Stimulated activated naive B cell treated with anti-CD40 and anti-IgM and Interleukin-4, amounts not matched to agents 10 μg/mL and 1 μg/mL and 100 μg/mL, for 72 hours (primary cell): ENCODE results near the gene MAST4.
A peak's percentile ranks its signal among the peaks of the same experiment; 100 is the strongest.

Experiments used
- ATAC-seq, 2 donors: fragments of 150-1000 bp; cut with Tn5 transposase; replicated peaks; 2 replicates each; pipeline ENCODE4 v1.10.0; 2021; ENCODE audit warnings: moderate library complexity in 1 of 2
- DNase-seq: peaks from one replicate; pipeline ENCODE4 v3.0.0; 2021
- H3K27ac Mint-ChIP-seq: one replicate; pipeline ENCODE4 v1.8.0; 2022; ENCODE audit warnings: mild to moderate bottlenecking, mixed read lengths
- H3K27me3 Mint-ChIP-seq, 2 donors: one replicate each; pipeline ENCODE4 v1.8.0; 2022; ENCODE audit warnings: mixed read lengths in 2 of 2
- H3K36me3 Mint-ChIP-seq, 2 donors: one replicate each; pipeline ENCODE4 v1.8.0; 2022; ENCODE audit warnings: mixed read lengths in 2 of 2, mild to moderate bottlenecking in 1 of 2
- H3K4me1 Mint-ChIP-seq, 2 donors: one replicate each; pipeline ENCODE4 v1.8.0; 2022; ENCODE audit warnings: mixed read lengths in 2 of 2, mild to moderate bottlenecking in 1 of 2
- H3K4me3 Mint-ChIP-seq, 2 donors: one replicate each; pipeline ENCODE4 v1.8.0; 2022; ENCODE audit warnings: mild to moderate bottlenecking in 2 of 2, mixed read lengths in 2 of 2, moderate library complexity in 1 of 2
- H3K9me3 Mint-ChIP-seq, 2 donors: one replicate each; pipeline ENCODE4 v1.8.0; 2022; ENCODE audit warnings: mixed read lengths in 2 of 2, mild to moderate bottlenecking in 1 of 2

Gene MAST4

GRCh38 chr5:67021962-67022361, 425.8 kb downstream of the MAST4 start:
- Mint-ChIP-seq H3K4me3 (no peak overlapping the region), H3K9me3 (no peaks in the 10 kb centered on the region), H3K36me3 (peaks cover 0 to 2% of the 10 kb centered on the region in 2 donors), H3K4me1 (no peaks in the 10 kb centered on the region), H3K27ac (no peak overlapping the region), H3K27me3 (no peaks in the 10 kb centered on the region)
- DNase-seq, result no peak
- ATAC-seq, result no peak

GRCh38 chr5:67025457-67025856, 429.3 kb downstream of the MAST4 start:
- Mint-ChIP-seq H3K4me3 (no peak overlapping the region), H3K36me3 (peaks cover 0 to 2% of the 10 kb centered on the region in 2 donors), H3K27ac (no peak overlapping the region), H3K9me3 (no peaks in the 10 kb centered on the region), H3K4me1 (peaks cover 4 to 7% of the 10 kb centered on the region in 2 donors), H3K27me3 (no peaks in the 10 kb centered on the region)
- ATAC-seq (no peak), DNase-seq (no peak)

GRCh38 chr5:67026278-67026677, 430.1 kb downstream of the MAST4 start:
- H3K36me3 Mint-ChIP-seq, result peaks cover 0 to 2% of the 10 kb centered on the region in 2 donors

GRCh38 chr5:67027171-67027570, 431.0 kb downstream of the MAST4 start:
- no peak overlapping the region for H3K4me3 Mint-ChIP-seq
- DNase-seq (no peak), ATAC-seq (no peak)
- no peak overlapping the region for H3K27ac Mint-ChIP-seq
- H3K36me3 Mint-ChIP-seq, result peaks cover 0 to 2% of the 10 kb centered on the region in 2 donors
- H3K4me1 Mint-ChIP-seq, result peaks cover 10 to 15% of the 10 kb centered on the region in 2 donors
- H3K9me3 Mint-ChIP-seq, result no peaks in the 10 kb centered on the region
- H3K27me3 Mint-ChIP-seq, result no peaks in the 10 kb centered on the region

More at GRCh38 chr5:67026278-67026677, 430.1 kb downstream of the MAST4 start:
- DNase-seq (no peak), ATAC-seq (no peak)
- H3K4me1 Mint-ChIP-seq, result peaks cover 7% of the 10 kb centered on the region in 2 donors
- no peaks in the 10 kb centered on the region for H3K9me3 Mint-ChIP-seq
- no peaks in the 10 kb centered on the region for H3K27me3 Mint-ChIP-seq
- H3K4me3 Mint-ChIP-seq, result no peak overlapping the region
- H3K27ac Mint-ChIP-seq, result no peak overlapping the region

- peaks cover 13 to 22% of the 10 kb centered on the region in 2 donors for H3K4me1 Mint-ChIP-seq
- no peaks in the 10 kb centered on the region for H3K27me3 Mint-ChIP-seq
- no peak overlapping the region for H3K4me3 Mint-ChIP-seq
- ATAC-seq, result no peak
- H3K27ac Mint-ChIP-seq, result no peak overlapping the region
- H3K36me3 Mint-ChIP-seq, result no peaks in the 10 kb centered on the region
- DNase-seq, result no peak
- H3K9me3 Mint-ChIP-seq, result no peaks in the 10 kb centered on the region
Measured at GRCh38 chr5:67028371-67028770, 432.2 kb downstream of the MAST4 start.

GRCh38 chr5:67028941-67029340, 432.7 kb downstream of the MAST4 start:
- peaks cover 15 to 27% of the 10 kb centered on the region in 2 donors for H3K4me1 Mint-ChIP-seq
- no peak overlapping the region for H3K27ac Mint-ChIP-seq
- H3K9me3 Mint-ChIP-seq, result no peaks in the 10 kb centered on the region

GRCh38 chr5:67029481-67029880, 433.3 kb downstream of the MAST4 start:
- Mint-ChIP-seq H3K27ac (peak overlapping the region; percentile 48), H3K4me1 (peaks cover 15 to 27% of the 10 kb centered on the region in 2 donors), H3K9me3 (no peaks in the 10 kb centered on the region), H3K27me3 (no peaks in the 10 kb centered on the region), H3K4me3 (no peak overlapping the region), H3K36me3 (no peaks in the 10 kb centered on the region)
- ATAC-seq (no peak), DNase-seq (no peak)

More at GRCh38 chr5:67028941-67029340, 432.7 kb downstream of the MAST4 start:
- H3K36me3 Mint-ChIP-seq, result no peaks in the 10 kb centered on the region
- DNase-seq (no peak), ATAC-seq (no peak)
- no peaks in the 10 kb centered on the region for H3K27me3 Mint-ChIP-seq
- no peak overlapping the region for H3K4me3 Mint-ChIP-seq

- DNase-seq (no peak), ATAC-seq (peak in 1 of 2 donors; percentile 30)
- Mint-ChIP-seq H3K36me3 (no peaks in the 10 kb centered on the region), H3K4me3 (no peak overlapping the region), H3K4me1 (peaks cover 15 to 33% of the 10 kb centered on the region in 2 donors), H3K27me3 (no peaks in the 10 kb centered on the region), H3K9me3 (no peaks in the 10 kb centered on the region), H3K27ac (no peak overlapping the region)
Measured at GRCh38 chr5:67030289-67031056, 434.3 kb downstream of the MAST4 start.

- ATAC-seq (no peak), DNase-seq (no peak)
- Mint-ChIP-seq H3K9me3 (no peaks in the 10 kb centered on the region), H3K36me3 (no peaks in the 10 kb centered on the region), H3K4me3 (no peak overlapping the region), H3K27me3 (no peaks in the 10 kb centered on the region), H3K27ac (peak overlapping the region; percentile 20), H3K4me1 (peaks cover 15 to 37% of the 10 kb centered on the region in 2 donors)
Measured at GRCh38 chr5:67031057-67031443, 434.9 kb downstream of the MAST4 start.

- DNase-seq, result no peak
- no peaks in the 10 kb centered on the region for H3K9me3 Mint-ChIP-seq
- H3K27me3 Mint-ChIP-seq, result no peaks in the 10 kb centered on the region
- peak overlapping the region; percentile 57 for H3K27ac Mint-ChIP-seq
- H3K4me1 Mint-ChIP-seq, result peaks cover 15 to 37% of the 10 kb centered on the region in 2 donors
- ATAC-seq, result peak; percentile 78 to 81
- no peaks in the 10 kb centered on the region for H3K36me3 Mint-ChIP-seq
- H3K4me3 Mint-ChIP-seq, result no peak overlapping the region
Measured at GRCh38 chr5:67031692-67032091, 435.5 kb downstream of the MAST4 start.

- Mint-ChIP-seq H3K36me3 (no peaks in the 10 kb centered on the region), H3K4me3 (no peak overlapping the region), H3K27ac (no peak overlapping the region), H3K27me3 (no peaks in the 10 kb centered on the region), H3K4me1 (peaks cover 15 to 37% of the 10 kb centered on the region in 2 donors), H3K9me3 (no peaks in the 10 kb centered on the region)
- DNase-seq, result no peak
- ATAC-seq, result peak; percentile 61 to 68
Measured at GRCh38 chr5:67032921-67033664, 436.9 kb downstream of the MAST4 start.

GRCh38 chr5:67033880-67034651, 437.9 kb downstream of the MAST4 start:
- DNase-seq (no peak), ATAC-seq (no peak)
- H3K36me3 Mint-ChIP-seq, result no peaks in the 10 kb centered on the region
- H3K4me3 Mint-ChIP-seq, result no peak overlapping the region
- peaks cover 13 to 37% of the 10 kb centered on the region in 2 donors for H3K4me1 Mint-ChIP-seq
- no peaks in the 10 kb centered on the region for H3K9me3 Mint-ChIP-seq
- H3K27ac Mint-ChIP-seq, result no peak overlapping the region
- H3K27me3 Mint-ChIP-seq, result no peaks in the 10 kb centered on the region

- Mint-ChIP-seq H3K27me3 (no peaks in the 10 kb centered on the region), H3K9me3 (no peaks in the 10 kb centered on the region), H3K4me3 (no peak overlapping the region), H3K27ac (no peak overlapping the region), H3K4me1 (peaks cover 8 to 35% of the 10 kb centered on the region in 2 donors), H3K36me3 (no peaks in the 10 kb centered on the region)
- DNase-seq (no peak), ATAC-seq (no peak)
Measured at GRCh38 chr5:67035098-67035740, 439.0 kb downstream of the MAST4 start.

- no peak for ATAC-seq
Measured at GRCh38 chr5:67037171-67037570, 441.0 kb downstream of the MAST4 start.

More at GRCh38 chr5:67037171-67037570, 441.0 kb downstream of the MAST4 start:
- Mint-ChIP-seq H3K27me3 (peaks cover 0 to 6% of the 10 kb centered on the region in 2 donors), H3K27ac (peak overlapping the region; percentile 56), H3K4me1 (peaks cover 4 to 26% of the 10 kb centered on the region in 2 donors), H3K4me3 (no peak overlapping the region), H3K9me3 (no peaks in the 10 kb centered on the region), H3K36me3 (no peaks in the 10 kb centered on the region)
- DNase-seq, result no peak
